SK-N-SH treated with all-trans-retinoic acid at 6 μM for 48 hours (cell line): ENCODE measurements around the gene FAM216A.

ENCODE experiments used
- ARNTL ChIP-seq: fragments of 450-650 bp; formaldehyde crosslinking; IDR thresholded peaks from 2 replicates; pipeline ENCODE4 v1.5.0; 2020; ENCODE audit warnings: low read depth, mild to moderate bottlenecking, moderate library complexity, borderline replicate concordance
- ISL1 ChIP-seq: fragments of 250-450 bp; sonication (Bioruptor Pico); IDR thresholded peaks from 2 replicates; pipeline ENCODE4 v2.1.2; 2022; ENCODE audit warnings: mild to moderate bottlenecking, moderate library complexity
- ZC3H10 ChIP-seq: fragments of 250-450 bp; sonication (Bioruptor Pico); IDR thresholded peaks from 2 replicates; pipeline ENCODE4 v1.5.1; 2021; ENCODE audit warnings: mild to moderate bottlenecking, moderate library complexity
- ZFP3 ChIP-seq: fragments of 250-450 bp; sonication (Bioruptor Pico); IDR thresholded peaks from 2 replicates; pipeline ENCODE4 v1.5.0; 2020; ENCODE audit warnings: mild to moderate bottlenecking, moderate library complexity
- ZNF70 ChIP-seq: fragments of 450-650 bp; formaldehyde crosslinking; IDR thresholded peaks from 2 replicates; pipeline ENCODE4 v1.5.0; 2020; ENCODE audit warnings: mild to moderate bottlenecking, moderate library complexity

GRCh38 chr12:110513842-110514241 lies 45.2 kb downstream of the FAM216A start:
- no peak for TF ChIP-seq ZFP3 (CRISPR knock-in tag)
- TF ChIP-seq ZNF70 (CRISPR knock-in tag) = no peak
- TF ChIP-seq ISL1 (CRISPR knock-in tag) = no peak
- no peak for TF ChIP-seq ZC3H10 (CRISPR knock-in tag)
- TF ChIP-seq ARNTL (CRISPR knock-in tag) = no peak
